OCI-LY3 (cell line): ENCODE data around the gene MBP.

ENCODE experiments used
- EZH2phosphoT487 ChIP-seq: fragments of 200-600 bp; shearing (Covaris generic); IDR thresholded peaks from 2 replicates; pipeline ENCODE4 v1.6.1; 2018; ENCODE audit warnings: antibody characterized with exemption, mixed run types, low read depth
- TF ChIP-seq, protein P1 (sequence below): fragments of 200-600, 300-600 bp; sonication (generic); IDR thresholded peaks from 2 replicates; pipeline ENCODE4 v1.5.1; 2014; ENCODE audit warnings: antibody characterized with exemption, low read length, low read depth

DNA sequence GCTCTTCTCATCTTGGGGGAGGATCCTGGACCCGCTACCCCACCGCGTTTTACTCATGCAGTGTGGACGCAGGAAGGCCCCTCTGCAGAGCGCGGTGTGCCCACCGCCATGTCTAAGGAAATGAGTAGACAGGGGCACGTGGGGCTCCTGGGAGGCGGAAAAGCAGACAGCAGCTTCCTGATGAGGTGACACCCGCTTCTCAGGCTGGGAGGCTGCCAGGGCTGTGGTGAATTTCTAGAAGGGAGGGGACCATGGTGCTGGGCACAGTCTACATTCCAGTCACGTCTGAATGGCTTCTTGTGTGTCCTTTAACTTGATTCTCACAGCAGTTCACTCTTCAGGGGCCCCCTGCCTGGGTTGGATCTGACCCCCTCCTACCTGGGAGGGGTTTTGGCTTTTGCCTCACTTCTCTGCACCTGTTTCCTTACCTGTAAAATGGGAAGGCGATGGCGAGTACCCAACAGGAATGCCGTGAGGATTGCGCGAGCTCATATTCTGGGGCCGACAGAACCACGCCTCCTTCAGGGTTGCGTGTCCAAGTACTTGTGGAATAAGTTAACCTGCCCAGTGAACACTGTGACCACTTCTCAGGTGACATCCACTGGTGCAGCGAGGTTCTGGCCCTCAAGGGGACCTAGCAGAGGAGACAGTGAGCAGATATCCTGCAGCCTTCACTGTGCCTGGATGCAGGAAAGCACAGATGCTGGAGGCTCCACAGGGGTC is 32.3 kb upstream of the MBP start:
- TF ChIP-seq, protein P1, sequence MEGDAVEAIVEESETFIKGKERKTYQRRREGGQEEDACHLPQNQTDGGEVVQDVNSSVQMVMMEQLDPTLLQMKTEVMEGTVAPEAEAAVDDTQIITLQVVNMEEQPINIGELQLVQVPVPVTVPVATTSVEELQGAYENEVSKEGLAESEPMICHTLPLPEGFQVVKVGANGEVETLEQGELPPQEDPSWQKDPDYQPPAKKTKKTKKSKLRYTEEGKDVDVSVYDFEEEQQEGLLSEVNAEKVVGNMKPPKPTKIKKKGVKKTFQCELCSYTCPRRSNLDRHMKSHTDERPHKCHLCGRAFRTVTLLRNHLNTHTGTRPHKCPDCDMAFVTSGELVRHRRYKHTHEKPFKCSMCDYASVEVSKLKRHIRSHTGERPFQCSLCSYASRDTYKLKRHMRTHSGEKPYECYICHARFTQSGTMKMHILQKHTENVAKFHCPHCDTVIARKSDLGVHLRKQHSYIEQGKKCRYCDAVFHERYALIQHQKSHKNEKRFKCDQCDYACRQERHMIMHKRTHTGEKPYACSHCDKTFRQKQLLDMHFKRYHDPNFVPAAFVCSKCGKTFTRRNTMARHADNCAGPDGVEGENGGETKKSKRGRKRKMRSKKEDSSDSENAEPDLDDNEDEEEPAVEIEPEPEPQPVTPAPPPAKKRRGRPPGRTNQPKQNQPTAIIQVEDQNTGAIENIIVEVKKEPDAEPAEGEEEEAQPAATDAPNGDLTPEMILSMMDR: no peak
- no peak for TF ChIP-seq EZH2phosphoT487
